AG04449 (cell line): ENCODE measurements around the gene GPR37L1.

Experiments used
- CTCF ChIA-PET: fragments of 350-600 bp; formaldehyde crosslinking; extraction: SDS; loops from one replicate; lab custom pipeline; 2021; ENCODE audit warnings: antibody characterized with exemption; lab: Yijun Ruan, JAX
- POLR2A ChIA-PET: fragments of 400-600, 350-600 bp; formaldehyde crosslinking; extraction: SDS; loops from one replicate; lab custom pipeline; 2020; ENCODE audit warnings: antibody characterized with exemption, inconsistent platforms; lab: Yijun Ruan, JAX
- DNase-seq: peaks from one replicate; pipeline ENCODE4 v3.0.0-alpha.2; 2010; ENCODE audit warnings: low read depth, low spot score
- H3K4me3 ChIP-seq: 2 replicates; pipeline ENCODE4 v1.5.1; 2011; ENCODE audit warnings: low read depth, mild to moderate bottlenecking, control low read depth, low read length
- TF ChIP-seq, protein P1 (sequence below): IDR thresholded peaks from one replicate; pipeline ENCODE4 v1.5.1; 2011; ENCODE audit warnings: mild to moderate bottlenecking, moderate library complexity, low read length, control low read depth, inconsistent platforms; ENCODE audit not compliant: insufficient read depth; ENCODE audit errors: missing control alignments

Gene GPR37L1

GRCh38 chr1:202116287-202116686 lies 6.4 kb upstream of the GPR37L1 start:
- no peak for DNase-seq
- TF ChIP-seq, protein P1, sequence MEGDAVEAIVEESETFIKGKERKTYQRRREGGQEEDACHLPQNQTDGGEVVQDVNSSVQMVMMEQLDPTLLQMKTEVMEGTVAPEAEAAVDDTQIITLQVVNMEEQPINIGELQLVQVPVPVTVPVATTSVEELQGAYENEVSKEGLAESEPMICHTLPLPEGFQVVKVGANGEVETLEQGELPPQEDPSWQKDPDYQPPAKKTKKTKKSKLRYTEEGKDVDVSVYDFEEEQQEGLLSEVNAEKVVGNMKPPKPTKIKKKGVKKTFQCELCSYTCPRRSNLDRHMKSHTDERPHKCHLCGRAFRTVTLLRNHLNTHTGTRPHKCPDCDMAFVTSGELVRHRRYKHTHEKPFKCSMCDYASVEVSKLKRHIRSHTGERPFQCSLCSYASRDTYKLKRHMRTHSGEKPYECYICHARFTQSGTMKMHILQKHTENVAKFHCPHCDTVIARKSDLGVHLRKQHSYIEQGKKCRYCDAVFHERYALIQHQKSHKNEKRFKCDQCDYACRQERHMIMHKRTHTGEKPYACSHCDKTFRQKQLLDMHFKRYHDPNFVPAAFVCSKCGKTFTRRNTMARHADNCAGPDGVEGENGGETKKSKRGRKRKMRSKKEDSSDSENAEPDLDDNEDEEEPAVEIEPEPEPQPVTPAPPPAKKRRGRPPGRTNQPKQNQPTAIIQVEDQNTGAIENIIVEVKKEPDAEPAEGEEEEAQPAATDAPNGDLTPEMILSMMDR, result no peak
- no peak overlapping the region for H3K4me3 ChIP-seq
- ChIA-PET CTCF (interaction anchor here (0.8 to 17.7 kb wide), 3 partner anchors 9 to 128 kb away, joined by 3 to 956 read pairs (median 4); partner anchors contain the start of gene ELF3), POLR2A (no interaction called here)

DNA sequence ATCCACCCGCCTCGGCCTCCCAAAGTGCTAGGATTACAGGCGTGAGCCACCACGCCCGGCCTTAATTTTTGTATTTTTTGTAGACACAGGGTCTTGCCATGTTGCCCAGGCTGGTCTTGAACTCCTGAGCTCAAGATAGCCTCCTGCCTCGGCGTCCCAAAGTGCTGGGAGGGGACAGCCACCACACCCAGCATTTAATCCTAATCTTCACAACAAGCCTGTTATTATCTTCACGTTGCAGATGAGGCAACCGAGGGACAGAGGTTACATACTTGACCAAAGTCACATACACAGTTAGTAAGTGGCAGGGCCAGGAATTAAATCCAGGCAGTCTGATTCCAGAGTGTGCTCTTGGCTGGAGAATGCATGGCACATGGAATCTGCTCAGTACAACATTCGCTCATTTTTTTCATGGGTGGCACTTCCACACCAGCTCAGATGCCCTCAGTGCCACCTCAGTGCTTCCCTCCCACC lies 4.8 kb upstream of the GPR37L1 start:
- TF ChIP-seq, protein P1, result no peak
- ChIA-PET CTCF (interaction anchor here (0.7 to 17.7 kb wide), 17 partner anchors 9 to 225 kb away, joined by 3 to 956 read pairs (median 5); partner anchors contain the start of genes ELF3 and RNPEP), POLR2A (no interaction called here)
- H3K4me3 ChIP-seq, result no peak overlapping the region
- no peak for DNase-seq

DNA sequence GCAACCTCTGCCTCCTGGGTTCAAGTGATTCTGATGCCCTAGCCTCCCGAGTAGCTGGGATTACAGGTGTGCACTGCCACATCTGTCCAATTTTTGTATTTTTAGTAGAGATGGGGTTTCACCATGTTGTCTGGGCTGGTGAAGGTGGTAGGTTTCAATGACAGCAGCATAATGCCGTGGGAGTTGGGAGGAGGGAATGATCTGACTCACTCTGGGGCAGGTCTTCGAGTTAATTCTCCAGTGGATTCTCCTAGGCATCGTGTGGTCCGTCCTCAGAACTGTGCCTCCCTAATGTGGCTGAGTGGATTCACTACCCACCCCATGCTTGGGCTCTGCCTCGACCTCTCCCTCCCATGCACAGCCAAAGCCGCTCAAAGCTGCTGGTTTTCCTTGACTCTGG lies 1.7 kb upstream of the GPR37L1 start:
- TF ChIP-seq, protein P1, result no peak
- no peak overlapping the region for H3K4me3 ChIP-seq
- ChIA-PET CTCF (interaction anchor here (0.8 to 17.7 kb wide), 10 partner anchors 9 to 243 kb away, joined by 3 to 956 read pairs (median 7); partner anchors contain the start of gene ELF3), POLR2A (no interaction called here)
- DNase-seq, result no peak

GRCh38 chr1:202123336-202123813 lies 658 bp downstream of the GPR37L1 start:
- TF ChIP-seq, protein P1, result no peak
- no peak overlapping the region for H3K4me3 ChIP-seq
- ChIA-PET POLR2A (no interaction called here), CTCF (interaction anchor here (1.2 to 17.7 kb wide), 5 partner anchors 10 to 135 kb away, joined by 3 to 956 read pairs (median 67); partner anchors contain the start of gene ELF3)
- DNase-seq, result no peak

- POLR2A ChIA-PET, result no interaction called here
- CTCF ChIA-PET, result interaction anchor here (1.2 to 17.7 kb wide), 4 partner anchors 10 to 136 kb away, joined by 3 to 956 read pairs (median 76); partner anchors contain the start of gene ELF3
- H3K4me3 ChIP-seq, result no peak overlapping the region
- DNase-seq, result no peak
- TF ChIP-seq, protein P1, result no peak
Observed at GRCh38 chr1:202124142-202124541, 1.4 kb downstream of the GPR37L1 start.

DNA sequence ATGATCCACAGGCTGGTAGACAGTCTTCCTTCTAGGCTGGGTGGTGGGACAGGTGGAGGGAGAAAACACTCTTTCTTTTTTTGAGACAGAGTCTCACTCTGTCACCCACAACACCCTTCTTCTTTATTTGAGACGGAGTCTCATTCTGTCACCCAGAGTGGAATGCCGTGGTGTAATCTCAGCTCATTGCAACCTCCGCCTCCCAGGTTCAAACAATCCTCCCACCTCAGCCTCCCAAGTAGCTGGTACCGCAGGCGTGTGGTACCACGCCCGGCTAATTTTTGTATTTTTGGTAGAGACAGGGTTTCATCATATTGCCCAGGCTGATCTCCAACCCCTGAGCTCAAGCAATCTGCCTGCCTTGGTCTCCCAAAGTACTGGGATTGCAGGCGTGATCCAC lies 2.9 kb downstream of the GPR37L1 start:
- POLR2A ChIA-PET, result no interaction called here
- TF ChIP-seq, protein P1, result no peak

More for the DNA sequence above, 2.9 kb downstream of the GPR37L1 start:
- DNase-seq, result no peak
- CTCF ChIA-PET, result interaction anchor here (0.7 to 17.7 kb wide), 3 partner anchors 8 to 119 kb away, joined by 4 to 956 read pairs (median 149); partner anchors contain the start of gene ELF3
- no peak overlapping the region for H3K4me3 ChIP-seq
